Mesothelial cell of epicardium (in vitro differentiated cells): ENCODE results near the gene PLXNA2. TPM values are rescaled to one million over a fixed set of nuclear protein-coding genes. Genes with fewer than 3 reads are reported as not detected.

Source experiments
- DNase-seq, 2 experiments: peaks; one replicate each; pipeline ENCODE4 v3.0.0; 2021; ENCODE audit warnings: low spot score in 2 of 2; ENCODE audit not compliant: unreplicated experiment in 2 of 2
- H3K27ac Mint-ChIP-seq: 2 replicates; pipeline ENCODE4 v1.8.0; 2021; ENCODE audit warnings: mixed read lengths
- H3K27me3 Mint-ChIP-seq: 2 replicates; pipeline ENCODE4 v1.8.0; 2021; ENCODE audit warnings: low read depth, mixed read lengths
- H3K36me3 Mint-ChIP-seq: 2 replicates; pipeline ENCODE4 v1.8.0; 2021; ENCODE audit warnings: mixed read lengths
- H3K4me1 Mint-ChIP-seq: 2 replicates; pipeline ENCODE4 v1.8.0; 2021; ENCODE audit warnings: mixed read lengths
- H3K4me3 Mint-ChIP-seq: 2 replicates; pipeline ENCODE4 v1.8.0; 2021; ENCODE audit warnings: mild to moderate bottlenecking, moderate library complexity, mixed read lengths
- H3K9me3 Mint-ChIP-seq: 2 replicates; pipeline ENCODE4 v1.8.0; 2021; ENCODE audit warnings: mixed read lengths
- CTCF ChIP-seq: fragments of 200-600 bp; sonication (generic); IDR thresholded peaks from one replicate; pipeline ENCODE4 v1.5.0; 2021; ENCODE audit warnings: antibody characterized with exemption; ENCODE audit not compliant: unreplicated experiment
- total RNA-seq: library from RNA; stranded (reverse); gene quantifications from 3 replicates; pipeline ENCODE4 v1.2.1, GENCODE V29; 2021

Gene PLXNA2
- total RNA-seq, 1 donor from 2014 or later, result 14.7 TPM

GRCh38 chr1:208012721-208013120 lies 231.5 kb downstream of the PLXNA2 start:
- no peak for DNase-seq
- Mint-ChIP-seq H3K4me1 (peaks cover 2% of the 10 kb centered on the region), H3K36me3 (no peaks in the 10 kb centered on the region), H3K4me3 (no peak overlapping the region), H3K27ac (no peak overlapping the region), H3K9me3 (no peaks in the 10 kb centered on the region), H3K27me3 (peaks cover 36% of the 10 kb centered on the region)
- no peak for TF ChIP-seq CTCF

DNA sequence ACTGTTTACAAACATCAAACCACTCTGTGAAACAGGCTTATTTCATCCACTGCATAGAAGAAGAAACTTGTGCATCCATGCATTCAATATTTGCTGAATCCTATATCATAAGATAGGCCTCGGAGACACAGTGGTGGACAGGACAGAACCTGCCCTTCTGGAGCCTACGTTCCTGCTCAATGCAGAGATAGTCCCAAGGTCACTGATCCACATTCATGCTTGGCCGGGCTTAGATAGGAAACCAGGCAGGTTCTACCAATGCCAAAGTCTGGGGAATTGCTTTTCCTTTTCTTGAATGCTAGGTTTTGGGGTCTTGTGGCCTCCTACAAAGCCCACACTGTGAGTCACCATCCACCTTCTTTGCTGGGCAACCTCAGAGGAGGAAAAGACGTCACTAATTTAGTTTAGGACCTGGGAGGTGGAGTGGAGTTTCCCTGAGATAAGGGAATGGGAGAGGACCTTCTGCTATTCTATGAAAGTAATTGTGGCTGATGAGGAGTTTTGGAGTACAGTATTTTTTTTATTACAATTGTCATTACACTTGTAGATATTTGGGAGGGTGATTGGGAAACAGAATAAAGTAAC lies 233.6 kb downstream of the PLXNA2 start:
- H3K4me3 Mint-ChIP-seq, result no peak overlapping the region
- H3K4me1 Mint-ChIP-seq, result peaks cover 10% of the 10 kb centered on the region
- H3K27me3 Mint-ChIP-seq, result peaks cover 21% of the 10 kb centered on the region
- H3K9me3 Mint-ChIP-seq, result peaks cover 4% of the 10 kb centered on the region
- no peak overlapping the region for H3K27ac Mint-ChIP-seq
- no peak for DNase-seq
- no peak for TF ChIP-seq CTCF
- H3K36me3 Mint-ChIP-seq, result peaks cover 2% of the 10 kb centered on the region

DNA sequence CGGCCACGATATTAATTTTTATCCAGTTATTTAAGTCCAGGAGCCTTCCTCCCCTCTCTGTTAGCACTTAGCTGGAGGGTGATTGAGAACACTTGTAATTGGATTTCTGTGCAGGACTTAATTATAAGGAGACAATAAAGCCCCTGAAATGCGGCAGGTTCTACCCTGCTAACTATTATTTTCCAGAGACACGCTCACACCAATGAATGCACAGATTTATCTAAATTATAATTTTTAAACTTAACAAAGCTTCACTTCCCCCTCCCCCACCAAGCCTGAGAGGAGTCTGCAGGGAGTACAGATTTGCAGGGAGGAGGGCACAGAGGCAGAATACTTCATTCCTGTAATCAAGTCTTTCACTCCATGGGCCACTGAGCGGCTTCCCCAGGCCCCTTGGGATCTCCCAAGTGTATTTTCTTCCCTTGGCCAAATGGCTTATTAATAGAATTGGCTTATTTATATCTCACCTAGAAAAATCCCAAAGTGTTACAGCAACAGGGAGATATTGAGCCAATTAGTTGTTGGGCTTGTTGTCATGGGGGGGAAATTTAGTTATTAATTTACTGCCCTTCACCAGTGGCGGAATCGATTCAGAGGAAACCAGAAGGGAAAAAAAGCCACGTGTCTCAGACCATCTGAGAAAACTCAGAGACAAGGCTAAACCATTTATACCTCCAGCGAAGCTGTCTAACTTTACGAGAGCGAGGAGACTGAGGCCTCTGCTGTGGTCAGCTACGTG lies 234.3 kb downstream of the PLXNA2 start:
- Mint-ChIP-seq H3K9me3 (peaks cover 4% of the 10 kb centered on the region), H3K36me3 (peaks cover 2% of the 10 kb centered on the region), H3K4me3 (no peak overlapping the region), H3K27me3 (peaks cover 16% of the 10 kb centered on the region), H3K27ac (no peak overlapping the region), H3K4me1 (peaks cover 10% of the 10 kb centered on the region)
- DNase-seq, result no peak
- no peak for TF ChIP-seq CTCF

DNA sequence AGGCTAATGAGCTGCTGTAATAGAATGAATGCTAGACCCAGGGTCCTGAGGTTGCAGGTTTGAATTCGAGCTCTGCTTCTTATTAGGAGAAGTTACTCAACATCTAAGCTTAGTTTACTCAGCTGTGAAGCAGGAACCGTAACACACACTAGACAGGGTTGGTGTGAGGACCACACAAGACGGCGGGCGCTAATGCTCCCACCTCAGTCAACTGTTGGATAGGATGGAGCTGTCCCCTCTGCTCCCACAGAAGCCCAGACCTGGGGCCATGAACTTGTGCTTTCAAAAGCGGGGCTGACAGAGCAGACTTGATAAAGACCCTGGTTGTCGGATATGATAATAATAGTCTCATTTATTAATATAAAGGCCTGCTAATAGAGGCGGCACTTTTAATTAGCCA lies 234.9 kb downstream of the PLXNA2 start:
- peaks cover 2% of the 10 kb centered on the region for H3K36me3 Mint-ChIP-seq
- no peak overlapping the region for H3K4me3 Mint-ChIP-seq
- peaks cover 10% of the 10 kb centered on the region for H3K4me1 Mint-ChIP-seq
- H3K27ac Mint-ChIP-seq, result no peak overlapping the region
- H3K9me3 Mint-ChIP-seq, result peaks cover 4% of the 10 kb centered on the region
- H3K27me3 Mint-ChIP-seq, result peaks cover 11% of the 10 kb centered on the region
- TF ChIP-seq CTCF, result no peak
- no peak for DNase-seq

GRCh38 chr1:208008534-208008933 lies 235.7 kb downstream of the PLXNA2 start:
- Mint-ChIP-seq H3K4me3 (no peak overlapping the region), H3K27ac (no peak overlapping the region)
- no peak for TF ChIP-seq CTCF

More at GRCh38 chr1:208008534-208008933, 235.7 kb downstream of the PLXNA2 start:
- no peak for DNase-seq
- Mint-ChIP-seq H3K36me3 (peaks cover 2% of the 10 kb centered on the region), H3K4me1 (peaks cover 10% of the 10 kb centered on the region), H3K9me3 (peaks cover 4% of the 10 kb centered on the region), H3K27me3 (peaks cover 7% of the 10 kb centered on the region)
